ENCODE measurements around the gene RACGAP1.

Gene RACGAP1

DNA sequence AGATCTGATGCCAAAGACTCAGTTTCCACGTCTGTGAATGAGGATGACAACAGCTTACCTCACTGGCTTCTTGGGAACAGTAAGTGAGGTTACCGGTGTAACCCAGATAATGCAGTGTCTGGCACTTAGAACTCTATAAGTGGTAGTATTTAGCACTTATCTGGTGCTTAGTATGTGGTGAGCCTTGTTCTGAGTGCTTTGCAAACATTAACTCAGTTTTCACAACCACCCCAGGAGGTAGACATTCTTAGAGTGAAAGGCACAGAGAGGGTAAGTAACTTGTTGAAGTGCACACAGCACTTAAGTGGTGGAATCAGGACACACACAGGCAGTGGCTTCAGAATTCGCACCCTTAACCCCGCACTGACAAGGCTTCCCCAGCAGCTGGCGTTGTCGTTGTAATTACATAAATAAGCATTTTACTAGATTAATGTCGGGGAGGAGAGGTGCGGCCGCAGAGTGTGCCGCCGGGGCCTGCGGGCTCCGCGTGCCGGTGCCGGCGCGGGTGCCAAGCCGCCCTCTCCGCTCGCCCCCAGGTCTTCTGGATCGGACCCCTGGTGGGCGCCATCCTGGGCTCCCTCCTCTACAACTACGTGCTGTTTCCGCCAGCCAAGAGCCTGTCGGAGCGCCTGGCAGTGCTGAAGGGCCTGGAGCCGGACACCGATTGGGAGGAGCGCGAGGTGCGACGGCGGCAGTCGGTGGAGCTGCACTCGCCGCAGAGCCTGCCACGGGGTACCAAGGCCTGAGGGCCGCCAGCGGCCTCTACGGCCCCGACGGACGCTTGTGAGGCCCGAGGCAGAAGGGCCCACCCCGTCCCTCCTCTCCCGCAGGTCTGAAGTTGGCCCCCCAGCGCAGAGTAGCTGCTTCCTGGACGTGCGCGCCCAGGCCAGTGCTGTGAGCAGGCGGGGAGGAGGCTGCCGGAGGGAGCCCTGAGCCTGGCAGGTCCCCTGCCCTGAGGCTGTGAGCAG, 70.1 kb downstream of the RACGAP1 start:
- no peak for DNase-seq (ENCODE audit: low spot score)

DNA sequence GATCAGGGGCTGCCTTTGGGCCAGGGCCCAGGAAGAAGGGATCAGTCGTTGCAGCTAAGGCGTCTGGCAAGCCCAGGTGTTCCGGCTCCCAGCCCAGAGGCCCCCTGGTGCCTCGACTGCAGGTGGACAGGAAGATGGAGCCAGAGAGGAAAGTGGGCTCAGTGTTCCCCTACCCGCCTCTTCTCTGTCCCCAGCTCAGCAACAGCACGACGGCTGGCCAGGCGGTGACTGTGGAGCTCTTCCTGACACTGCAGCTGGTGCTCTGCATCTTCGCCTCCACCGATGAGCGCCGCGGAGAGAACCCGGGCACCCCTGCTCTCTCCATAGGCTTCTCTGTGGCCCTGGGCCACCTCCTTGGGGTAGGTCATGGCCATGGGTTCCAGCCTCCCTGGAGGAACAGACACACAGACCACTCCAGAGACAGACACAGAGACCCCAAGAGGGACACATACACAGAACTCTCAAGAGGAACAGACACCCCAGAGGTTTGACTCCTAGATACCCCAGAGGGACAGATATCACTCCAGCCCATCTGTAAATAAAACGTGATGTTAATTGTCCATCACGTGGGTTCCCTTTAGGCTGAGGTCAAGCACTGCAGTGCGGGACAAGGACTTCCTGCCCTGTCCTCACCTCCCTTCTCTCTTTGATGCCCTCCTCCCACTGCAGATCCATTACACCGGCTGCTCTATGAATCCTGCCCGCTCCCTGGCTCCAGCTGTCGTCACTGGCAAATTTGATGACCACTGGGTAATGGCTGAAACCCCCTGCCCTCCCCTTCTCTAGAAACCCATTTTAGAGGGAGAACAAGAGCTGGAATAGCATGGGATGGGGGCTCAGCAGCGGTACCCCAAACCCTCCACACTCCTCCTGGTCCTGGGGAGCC, 71.1 kb downstream of the RACGAP1 start:
- no peak for DNase-seq (ENCODE audit: low spot score)

DNA sequence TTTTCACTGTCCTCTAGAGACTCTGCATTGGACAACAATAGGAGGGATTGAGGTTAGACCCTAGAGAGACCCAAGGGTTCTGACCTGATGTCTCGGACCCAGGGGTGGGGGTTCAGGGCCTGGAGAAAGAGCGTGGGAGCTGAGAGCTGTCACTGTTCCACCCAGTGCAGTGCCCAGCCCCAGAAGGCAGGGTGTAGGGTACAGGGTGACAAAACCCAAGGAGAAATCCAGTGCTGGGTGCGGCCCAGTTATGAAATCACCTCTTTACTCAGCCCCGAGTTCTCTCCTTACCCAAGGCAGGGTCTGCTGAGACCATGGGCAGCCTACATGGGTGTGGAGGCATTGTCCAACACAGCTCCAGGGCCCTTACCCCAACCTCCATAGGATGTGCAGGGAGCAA, 72.1 kb downstream of the RACGAP1 start:
- no peak for DNase-seq (ENCODE audit: low spot score)

DNA sequence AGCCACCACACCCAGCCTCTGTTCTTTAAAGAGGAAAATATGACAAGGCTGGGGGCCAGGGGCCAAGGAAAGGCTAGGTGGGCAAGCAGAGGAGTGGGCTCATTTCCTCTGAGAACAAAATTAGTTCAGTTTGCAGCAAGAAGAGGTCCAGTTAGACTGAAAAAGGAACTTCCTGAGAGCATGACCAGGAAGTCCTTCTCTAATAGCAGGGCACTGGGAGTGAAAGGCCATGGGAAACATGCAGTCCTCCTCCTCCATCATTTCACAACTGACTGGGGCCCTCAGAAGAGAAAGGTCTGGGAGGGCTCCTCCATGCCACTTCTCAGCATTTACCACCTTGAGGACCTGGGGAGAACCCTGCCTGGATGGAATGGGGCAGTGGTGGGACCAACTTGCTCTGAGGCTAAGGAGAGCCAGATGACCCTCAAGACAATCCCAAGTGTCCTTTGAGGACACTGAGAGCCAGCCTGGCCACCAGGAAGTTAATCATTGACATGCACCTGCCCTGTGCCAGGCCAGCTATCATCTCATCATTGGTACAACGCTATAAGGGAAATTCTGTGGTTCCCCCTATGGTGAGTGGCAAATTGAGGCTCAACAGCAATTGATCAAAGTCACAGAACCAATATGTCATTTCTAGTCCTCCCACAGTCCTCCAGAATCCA, 72.8 kb downstream of the RACGAP1 start:
- no peak for DNase-seq (ENCODE audit: low spot score)

DNA sequence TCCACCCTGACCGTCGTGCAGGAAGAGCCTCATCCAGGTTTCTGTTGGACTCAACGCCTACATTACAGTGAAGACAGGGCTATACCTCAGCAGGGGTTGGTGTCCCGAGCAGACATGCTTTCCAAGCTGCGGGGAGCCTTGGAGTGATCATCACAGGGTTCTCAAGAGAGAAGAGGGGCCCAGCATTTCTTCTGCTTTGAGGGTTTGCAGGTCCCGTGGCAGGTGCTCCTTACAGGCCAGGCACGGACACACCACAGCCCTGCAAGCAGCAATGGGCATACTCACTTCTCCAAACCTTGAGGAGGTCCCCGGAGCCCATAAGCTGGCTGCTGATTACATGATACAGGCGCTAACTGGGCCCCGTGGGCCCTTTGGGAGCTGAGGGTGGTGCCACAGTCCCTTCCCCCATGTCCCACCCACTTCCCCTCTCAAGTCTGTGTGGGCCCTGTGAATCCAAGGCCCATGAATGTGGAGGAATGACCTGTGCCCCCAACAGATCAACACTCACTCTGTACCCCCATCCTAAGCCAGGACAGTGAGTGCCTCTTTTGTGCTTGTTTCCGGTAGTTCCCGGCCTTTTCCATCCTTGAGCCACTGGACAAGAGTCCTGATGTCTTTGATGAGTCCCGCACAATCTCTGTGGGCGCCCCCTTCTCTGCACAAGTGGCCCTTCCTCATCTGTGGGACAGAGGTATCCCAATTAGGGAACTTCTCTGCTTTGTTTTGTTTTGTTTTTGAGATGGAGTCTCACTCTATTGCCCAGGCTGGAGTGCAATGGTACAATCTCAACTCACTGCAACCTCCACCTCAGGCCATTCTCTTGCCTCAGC, 73.7 kb downstream of the RACGAP1 start:
- no peak for DNase-seq (ENCODE audit: low spot score)

DNA sequence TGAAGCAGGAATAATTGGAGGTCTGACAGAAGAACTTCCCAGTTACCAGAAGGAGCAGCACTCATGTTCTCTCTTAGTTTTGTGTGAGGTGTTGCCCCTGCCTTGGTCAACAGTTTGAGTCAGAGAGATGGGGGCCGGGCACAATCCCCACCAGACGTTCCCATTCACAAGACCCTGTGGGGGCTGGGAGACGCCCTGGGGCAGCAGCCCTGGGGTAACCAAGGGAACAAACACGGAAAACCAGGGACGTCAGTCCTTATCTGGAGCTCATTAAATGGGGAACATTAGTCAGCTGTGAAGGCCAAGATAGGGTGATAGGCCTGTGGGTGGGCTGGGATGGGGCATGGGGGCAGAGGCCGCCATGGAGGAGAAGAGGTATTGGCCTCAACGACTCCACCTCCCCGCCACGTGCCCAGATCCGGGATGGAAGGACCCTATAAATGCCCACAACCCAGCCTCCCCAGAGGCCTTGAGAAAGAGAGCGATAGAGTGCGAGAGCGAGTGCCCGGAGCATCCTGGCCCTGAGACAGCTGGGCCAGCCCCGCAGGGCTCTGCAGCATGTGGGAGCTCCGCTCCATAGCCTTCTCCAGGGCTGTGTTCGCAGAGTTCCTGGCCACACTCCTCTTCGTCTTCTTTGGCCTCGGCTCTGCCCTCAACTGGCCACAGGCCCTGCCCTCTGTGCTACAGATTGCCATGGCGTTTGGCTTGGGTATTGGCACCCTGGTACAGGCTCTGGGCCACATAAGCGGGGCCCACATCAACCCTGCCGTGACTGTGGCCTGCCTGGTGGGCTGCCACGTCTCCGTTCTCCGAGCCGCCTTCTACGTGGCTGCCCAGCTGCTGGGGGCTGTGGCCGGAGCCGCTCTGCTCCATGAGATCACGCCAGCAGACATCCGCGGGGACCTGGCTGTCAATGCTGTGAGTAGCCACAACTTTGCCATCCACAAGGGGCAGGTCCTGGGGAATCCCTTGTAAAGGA, 74.7 kb downstream of the RACGAP1 start, which contains the start of gene AQP2:
Gene AQP2, plus strand, starts transcription at position 465 of the 979 bp plus-strand sequence. Its CDS starts 94 bp downstream, at position 559.
- DNase-seq (ENCODE audit: low spot score), result no peak

DNA sequence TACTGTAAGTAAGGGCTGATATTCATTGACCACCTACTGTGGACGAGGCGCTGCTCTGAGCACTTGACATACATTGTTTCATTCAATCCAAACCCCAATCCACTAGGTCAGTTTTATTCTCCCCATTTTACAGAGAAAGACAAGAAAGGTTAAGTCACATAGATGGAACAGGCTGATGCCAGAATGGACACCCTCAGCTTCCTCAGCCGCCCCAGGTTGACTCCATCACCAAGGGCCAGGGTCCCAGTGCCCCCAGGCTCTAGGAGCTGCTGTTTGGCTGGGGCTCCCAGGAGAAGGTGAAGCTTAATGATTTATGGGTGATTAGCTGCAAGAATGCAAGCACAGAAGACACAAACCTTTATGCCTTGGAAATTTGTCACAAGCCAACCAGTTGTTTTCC, 75.4 kb downstream of the RACGAP1 start:
- DNase-seq (ENCODE audit: low spot score), result no peak

DNA sequence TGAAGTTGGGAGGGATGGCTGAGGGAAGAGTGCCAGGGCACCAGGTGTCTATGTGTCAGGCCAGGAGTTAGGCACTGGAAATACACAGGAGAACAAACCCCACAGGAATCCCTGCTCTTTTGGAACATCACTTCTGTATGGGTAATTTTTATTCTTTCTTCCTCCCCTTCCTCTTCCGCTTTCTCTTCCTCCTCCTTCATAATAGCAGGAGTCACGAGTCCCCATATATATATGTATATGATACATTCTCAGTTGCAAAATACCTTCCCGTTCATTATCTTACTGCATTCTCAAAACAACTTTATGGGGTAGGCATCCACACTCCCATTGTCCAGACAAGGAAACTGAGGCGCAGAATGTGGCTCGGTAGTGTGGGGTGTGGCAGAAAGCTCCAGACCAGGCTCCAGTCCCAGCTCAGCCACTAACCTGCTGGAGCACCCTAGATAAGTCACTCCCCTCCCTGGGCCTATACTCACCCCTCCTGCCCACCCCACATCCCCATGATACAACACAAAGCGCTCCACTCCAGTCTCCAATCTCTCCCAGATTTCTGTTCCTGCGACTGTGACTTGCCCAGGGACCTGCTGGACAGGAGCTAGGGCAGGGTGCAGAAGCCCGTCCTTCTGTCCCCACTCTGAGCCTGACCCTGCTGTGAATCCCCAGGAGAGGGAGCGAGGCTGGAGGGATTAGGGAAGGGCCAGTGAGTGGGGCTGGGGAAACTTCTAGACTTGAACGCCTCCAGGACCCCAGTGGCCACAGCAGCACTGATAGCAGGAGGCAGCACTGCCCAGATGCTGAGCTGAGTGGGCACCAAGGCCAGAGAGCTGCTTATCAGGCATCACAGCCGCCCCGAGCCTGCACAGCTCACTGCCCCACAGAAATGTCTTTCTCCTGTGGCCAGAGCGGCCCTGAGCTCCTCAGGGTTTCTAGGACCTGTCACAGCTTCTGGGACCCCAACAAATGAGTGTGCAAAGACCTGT, 76.1 kb downstream of the RACGAP1 start:
- no peak for DNase-seq (ENCODE audit: low spot score)

DNA sequence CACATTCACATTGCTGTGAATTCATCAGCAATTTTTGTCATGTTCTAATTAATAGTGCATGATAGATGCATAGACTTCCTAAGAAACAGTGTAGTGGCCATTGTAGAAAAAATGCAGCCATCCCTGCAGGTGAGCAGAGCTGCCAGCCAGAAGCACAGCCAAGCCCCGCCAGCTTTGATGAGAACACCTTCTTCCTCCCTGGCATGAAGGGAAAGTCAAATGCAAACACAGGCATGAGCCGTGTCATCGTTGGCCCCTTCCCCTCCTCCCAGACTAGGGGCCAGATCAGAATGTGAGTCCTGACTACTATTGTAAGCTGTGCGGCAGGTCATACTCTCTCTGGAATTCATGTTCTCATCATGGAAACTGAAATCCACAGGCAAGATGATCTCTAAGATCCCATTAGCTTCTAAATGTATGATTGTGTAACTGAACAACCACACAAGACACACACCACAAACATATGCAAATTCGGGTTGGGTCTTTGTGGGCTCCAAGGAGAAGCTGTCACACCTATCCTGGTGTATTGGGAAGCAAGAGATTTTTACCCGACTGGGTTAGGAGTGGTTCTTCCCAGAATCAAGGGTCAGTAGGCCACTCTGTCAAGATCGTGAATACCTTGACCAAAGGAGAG, 77.6 kb downstream of the RACGAP1 start:
- DNase-seq (ENCODE audit: low spot score), result no peak

DNA sequence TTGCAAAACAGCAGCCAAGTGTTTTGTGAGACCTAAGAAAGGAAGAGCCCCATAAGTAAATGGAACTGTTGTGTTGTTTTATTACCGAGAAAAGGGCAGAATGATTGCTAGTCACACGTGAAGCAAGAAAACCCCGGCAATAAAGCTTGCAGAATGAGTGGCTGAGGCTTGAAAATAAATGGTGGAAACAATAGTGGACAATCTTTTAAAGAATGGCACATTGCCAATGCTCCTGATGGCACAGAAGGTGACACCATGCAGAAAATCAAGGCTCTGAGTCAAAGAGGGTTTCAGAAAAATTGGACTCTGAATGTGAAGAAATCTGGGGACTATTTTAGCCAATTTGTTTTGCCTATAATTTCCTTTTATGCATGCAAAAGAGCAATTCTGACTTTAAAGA, 78.8 kb downstream of the RACGAP1 start:
- no peak for DNase-seq (ENCODE audit: low spot score)

DNA sequence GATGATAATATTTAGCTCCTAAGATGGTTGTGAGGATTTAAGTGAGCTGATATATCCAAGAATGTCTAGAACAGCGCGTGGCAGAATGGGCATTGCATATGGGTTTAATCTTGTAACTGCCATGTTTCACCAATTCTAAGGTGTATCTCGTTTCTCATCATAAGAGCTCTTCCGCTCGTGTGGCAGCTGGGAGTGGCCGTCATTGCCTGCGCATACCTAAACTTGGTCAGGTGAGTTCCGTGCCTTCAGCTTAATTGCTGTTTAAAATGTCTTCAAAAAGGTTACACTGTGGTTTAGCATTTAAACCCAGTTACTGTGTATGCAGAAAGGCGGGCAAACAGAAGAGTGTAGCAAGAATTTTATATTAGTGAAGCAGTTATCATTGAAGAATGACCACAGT, 79.2 kb downstream of the RACGAP1 start:
- no peak for DNase-seq (ENCODE audit: low spot score)

DNA sequence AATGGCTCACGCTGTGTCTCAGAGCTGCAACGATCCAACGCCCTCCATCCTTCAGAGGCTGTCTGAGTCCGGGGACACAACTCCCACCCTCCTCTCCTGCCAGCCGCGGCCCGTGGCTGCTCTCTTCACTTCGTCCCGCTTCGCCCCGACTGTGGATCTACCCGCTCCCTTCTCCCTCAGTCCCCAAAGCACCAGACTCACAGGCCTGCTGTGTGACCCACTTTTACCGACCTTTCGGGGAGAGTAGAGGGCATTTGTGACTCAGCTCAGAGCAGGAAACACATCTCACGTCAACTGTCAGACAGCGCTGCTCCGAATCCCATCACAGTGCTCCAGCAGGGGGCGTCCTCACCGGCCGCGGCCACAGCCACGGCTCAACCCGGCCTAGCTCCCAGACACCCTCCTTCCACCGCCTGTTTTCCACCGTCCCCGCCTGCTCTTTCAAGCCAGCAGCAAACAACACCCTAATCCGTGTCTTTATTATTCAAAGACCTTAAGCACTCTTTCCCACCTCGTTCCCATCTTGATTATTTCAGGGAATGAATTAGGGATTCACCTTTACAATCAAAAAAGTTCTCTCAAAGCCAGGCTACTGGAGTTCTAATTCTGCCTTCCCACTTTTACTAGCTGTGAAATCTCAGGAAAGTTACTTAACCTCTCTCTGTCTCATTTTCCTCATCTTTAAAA, 79.8 kb downstream of the RACGAP1 start:
- peak; percentile 91 for DNase-seq (ENCODE audit: low spot score)

DNA sequence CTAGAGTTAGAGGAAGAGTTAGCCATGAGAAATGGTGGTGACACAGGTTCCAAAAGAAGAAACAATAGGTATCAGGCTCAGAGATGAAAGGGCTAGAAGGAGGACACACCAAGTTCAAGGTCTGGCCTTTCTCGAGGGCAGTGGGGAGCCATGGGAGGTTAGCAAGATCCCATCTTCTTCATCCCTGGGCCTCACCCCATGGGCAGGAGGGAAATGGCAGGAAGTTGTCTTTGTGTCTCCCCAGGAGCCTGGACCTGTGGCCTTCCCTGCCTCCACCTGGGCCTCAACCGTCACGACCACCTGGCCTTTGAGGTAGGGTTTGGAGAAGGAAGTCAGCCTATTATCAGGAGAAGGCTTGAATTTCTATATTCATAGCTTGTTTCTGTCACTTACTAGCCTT, 80.6 kb downstream of the RACGAP1 start:
- no peak for DNase-seq (ENCODE audit: low spot score)

DNA sequence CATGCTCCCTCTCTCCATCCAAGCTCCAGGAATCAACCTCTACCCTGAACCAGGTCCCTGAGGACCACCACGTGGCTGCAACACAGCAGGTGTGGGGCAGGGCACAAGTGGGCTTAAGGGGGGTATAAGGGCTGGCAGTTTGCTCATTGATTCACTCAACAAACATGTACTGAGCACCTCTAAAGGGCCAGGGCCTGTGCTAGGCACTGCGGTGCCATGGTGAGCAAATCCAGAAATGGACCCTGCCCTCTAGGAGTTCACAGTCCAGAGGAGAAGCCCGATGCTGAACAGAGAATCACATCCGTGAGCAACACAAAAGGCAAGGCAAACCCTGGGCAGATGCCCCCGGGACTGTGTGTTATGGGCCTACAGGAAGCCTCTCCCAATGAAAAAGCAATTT, 81.2 kb downstream of the RACGAP1 start:
- no peak for DNase-seq (ENCODE audit: low spot score)

DNA sequence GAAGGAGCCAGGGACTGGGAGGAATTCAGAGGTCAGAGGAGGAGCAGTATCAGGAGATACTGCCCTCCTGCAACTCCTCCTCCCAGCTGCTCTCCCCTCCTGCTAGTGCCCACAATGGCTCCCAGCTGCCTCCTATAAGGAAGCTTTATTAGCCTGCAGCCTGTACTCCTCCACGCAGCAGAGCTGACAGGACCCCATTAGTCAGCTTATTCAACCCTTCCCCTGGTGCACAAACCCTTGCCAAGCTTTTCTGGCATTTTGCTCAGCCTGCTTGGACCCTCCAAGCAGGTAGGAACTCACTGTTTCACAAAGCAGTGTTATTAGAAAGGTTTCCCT, 81.7 kb downstream of the RACGAP1 start:
- no peak for DNase-seq (ENCODE audit: low spot score)

DNA sequence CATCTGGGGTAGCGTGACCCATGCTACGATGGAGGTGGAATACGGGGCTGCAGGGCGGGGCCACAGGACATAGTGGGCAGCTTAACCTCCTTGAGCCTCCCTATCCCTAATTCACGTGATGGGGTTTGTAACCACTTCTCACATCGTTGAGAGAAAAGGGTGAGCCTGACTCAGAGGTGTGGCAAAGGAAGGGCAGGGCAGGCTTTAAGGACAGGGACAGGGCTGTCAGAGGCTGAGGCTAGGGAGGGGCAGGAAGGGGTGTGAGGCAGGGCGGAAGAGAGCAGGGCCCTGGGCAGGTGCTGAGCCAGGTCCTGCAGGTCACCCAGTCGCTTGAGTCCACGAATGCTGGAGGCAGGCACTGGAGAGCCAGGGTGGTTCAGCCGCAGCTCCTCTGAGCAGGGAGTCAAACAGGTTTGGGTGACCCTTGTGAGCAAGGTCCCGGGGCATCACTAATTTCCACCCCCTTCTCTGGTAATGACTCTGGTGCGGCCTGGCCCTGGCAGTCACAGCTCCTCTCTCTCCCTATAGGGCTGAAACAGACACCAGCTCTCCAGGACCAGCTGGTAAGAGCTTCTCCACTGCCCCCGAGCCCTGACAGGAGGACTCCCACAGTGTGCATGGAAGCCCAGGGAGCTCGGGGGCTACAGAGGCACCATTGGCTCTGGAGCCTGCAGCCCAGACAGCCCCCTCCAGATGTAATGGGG, 82.2 kb downstream of the RACGAP1 start:
- no peak for DNase-seq (ENCODE audit: low spot score)

DNA sequence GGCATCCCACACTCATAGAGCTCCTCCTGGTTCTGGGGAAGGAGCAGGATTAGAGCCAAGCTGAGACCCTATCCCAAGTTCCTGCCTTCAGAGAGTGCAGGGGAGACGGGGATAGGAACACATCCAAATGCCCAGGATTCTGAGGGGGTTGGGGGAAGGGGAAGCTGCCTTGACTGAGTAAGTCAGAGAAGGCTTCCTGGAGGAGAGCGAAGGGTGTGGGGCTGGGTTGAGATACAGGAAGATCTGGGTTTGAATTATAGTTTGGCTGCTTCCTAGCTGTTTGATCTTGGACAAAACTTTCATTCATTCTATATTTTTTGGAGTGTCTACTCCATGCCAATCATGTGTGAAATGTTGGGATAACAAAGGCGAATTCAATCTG, 82.8 kb downstream of the RACGAP1 start:
- no peak for DNase-seq (ENCODE audit: low spot score)

Measured in hepatic stellate cell (primary cell).